ENCODE data around the gene GNPTAB.
"Not testable (repeated sequence)": the region's sequence is repeated elsewhere in the genome, so short reads cannot be mapped to it uniquely, and the experiment has no call there.

GNPTAB gene

GRCh38 chr12:101829639-101830366, 956 bp downstream of the GNPTAB start:
- no peaks in the 10 kb centered on the region for H4K20me1 ChIP-seq
- H3K4me2 ChIP-seq: peak overlapping the region; percentile 87
- H3K4me1 ChIP-seq: peaks cover 35% of the 10 kb centered on the region
- H3K27me3 ChIP-seq: no peaks in the 10 kb centered on the region
- H3K4me3 ChIP-seq: peak overlapping the region; percentile 89
- H3K9ac ChIP-seq: peak overlapping the region; percentile 89
- H3K9me3 ChIP-seq: no peaks in the 10 kb centered on the region
- H3K36me3 ChIP-seq: no peaks in the 10 kb centered on the region
- no peak for TF ChIP-seq Cebpa-rat (IDR thresholded peaks at IDR 0.05)
- H3K27ac ChIP-seq: peak overlapping the region; percentile 85

GRCh38 chr12:101828463-101829196, 2.1 kb downstream of the GNPTAB start:
- Histone ChIP-seq H3K4me3 (no peak overlapping the region), H3K9ac (no peak overlapping the region), H3K4me1 (peaks cover 46% of the 10 kb centered on the region), H3K4me2 (peak overlapping the region; percentile 87), H3K36me3 (no peaks in the 10 kb centered on the region), H3K27ac (no peak overlapping the region), H4K20me1 (no peaks in the 10 kb centered on the region), H3K9me3 (no peaks in the 10 kb centered on the region), H3K27me3 (no peaks in the 10 kb centered on the region)
- no peak for TF ChIP-seq Cebpa-rat (IDR thresholded peaks at IDR 0.05)

- Histone ChIP-seq H3K9ac (no peak overlapping the region), H3K9me3 (0 out of 2 replicates have a peak, but pooled peaks cover under 1% of the 10 kb centered on the region), H3K4me2 (no peak overlapping the region; the same call in 1 of the 2 replicates), H3K27ac (no peak overlapping the region), H3K4me3 (no peak overlapping the region), H4K20me1 (no peaks in the 10 kb centered on the region), H3K4me1 (peaks cover 64% of the 10 kb centered on the region), H3K36me3 (no peaks in the 10 kb centered on the region), H3K27me3 (no peaks in the 10 kb centered on the region)
- TF ChIP-seq Cebpa-rat (IDR thresholded peaks at IDR 0.05): no peak
Measured at GRCh38 chr12:101826766-101827368, 3.9 kb downstream of the GNPTAB start.

- peaks cover 53% of the 10 kb centered on the region for H3K4me1 ChIP-seq
- 0 out of 2 replicates have a peak overlapping the region, but pooled peaks have one; percentile 33 for H3K27ac ChIP-seq
Measured at GRCh38 chr12:101824831-101825230, 5.9 kb downstream of the GNPTAB start.

GRCh38 chr12:101823891-101824290, 6.9 kb downstream of the GNPTAB start:
- Histone ChIP-seq H3K36me3 (peaks cover 3% of the 10 kb centered on the region; the same call in 1 of the 2 replicates), H3K4me3 (no peak overlapping the region), H3K9me3 (peaks cover 20% of the 10 kb centered on the region), H4K20me1 (no peaks in the 10 kb centered on the region), H3K9ac (no peak overlapping the region), H3K27ac (no peak overlapping the region), H3K4me1 (peaks cover 44% of the 10 kb centered on the region), H3K4me2 (peak overlapping the region; percentile 63), H3K27me3 (no peaks in the 10 kb centered on the region)
- TF ChIP-seq Cebpa-rat (IDR thresholded peaks at IDR 0.05): no peak

More at GRCh38 chr12:101824831-101825230, 5.9 kb downstream of the GNPTAB start:
- no peak overlapping the region for H3K4me3 ChIP-seq
- no peaks in the 10 kb centered on the region for H3K27me3 ChIP-seq
- H3K36me3 ChIP-seq: no peaks in the 10 kb centered on the region
- no peak overlapping the region for H3K9ac ChIP-seq
- peaks cover 12% of the 10 kb centered on the region; the same call in 1 of the 2 replicates for H3K9me3 ChIP-seq
- H3K4me2 ChIP-seq: peak overlapping the region; percentile 55
- no peaks in the 10 kb centered on the region for H4K20me1 ChIP-seq
- no peak for TF ChIP-seq Cebpa-rat (IDR thresholded peaks at IDR 0.05)

GRCh38 chr12:101823039-101823438, 7.7 kb downstream of the GNPTAB start:
- H3K4me2 ChIP-seq: peak overlapping the region; percentile 63
- no peaks in the 10 kb centered on the region for H4K20me1 ChIP-seq
- TF ChIP-seq Cebpa-rat (IDR thresholded peaks at IDR 0.05): no peak
- no peak overlapping the region for H3K9ac ChIP-seq
- no peak overlapping the region for H3K4me3 ChIP-seq
- H3K36me3 ChIP-seq: peaks cover 12% of the 10 kb centered on the region; the same call in 1 of the 2 replicates
- H3K9me3 ChIP-seq: peaks cover 29% of the 10 kb centered on the region
- peaks cover 36% of the 10 kb centered on the region for H3K4me1 ChIP-seq
- H3K27me3 ChIP-seq: no peaks in the 10 kb centered on the region
- peak overlapping the region; percentile 54 for H3K27ac ChIP-seq

DNA sequence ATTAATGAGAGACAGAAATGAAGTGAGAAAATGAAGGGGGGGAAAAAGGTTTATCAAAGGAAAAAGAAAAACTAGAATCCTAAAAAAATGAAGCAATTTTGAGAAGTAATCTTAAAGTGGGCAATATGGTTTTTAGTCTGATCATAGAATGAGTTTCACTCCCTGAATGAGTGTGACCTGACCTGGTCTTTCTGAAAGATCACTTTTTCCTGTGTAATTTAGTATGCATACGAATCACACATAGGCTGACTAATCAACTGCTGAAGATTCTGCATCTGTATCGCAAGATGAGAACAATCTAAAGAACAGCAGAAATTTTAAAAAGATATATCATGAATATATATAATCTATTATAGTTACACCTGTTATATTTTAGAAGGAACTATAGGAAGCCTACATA, 11.3 kb downstream of the GNPTAB start:
- TF ChIP-seq Cebpa-rat (IDR thresholded peaks at IDR 0.05): no peak
- H4K20me1 ChIP-seq: no peaks in the 10 kb centered on the region
- no peak overlapping the region for H3K9ac ChIP-seq
- no peak overlapping the region for H3K4me3 ChIP-seq
- H3K27ac ChIP-seq: no peak overlapping the region
- no peak overlapping the region for H3K4me2 ChIP-seq
- H3K27me3 ChIP-seq: no peaks in the 10 kb centered on the region
- peaks cover 13% of the 10 kb centered on the region; the same call in 1 of the 2 replicates for H3K36me3 ChIP-seq
- peaks cover 27% of the 10 kb centered on the region for H3K4me1 ChIP-seq
- H3K9me3 ChIP-seq: peaks cover 35% of the 10 kb centered on the region

DNA sequence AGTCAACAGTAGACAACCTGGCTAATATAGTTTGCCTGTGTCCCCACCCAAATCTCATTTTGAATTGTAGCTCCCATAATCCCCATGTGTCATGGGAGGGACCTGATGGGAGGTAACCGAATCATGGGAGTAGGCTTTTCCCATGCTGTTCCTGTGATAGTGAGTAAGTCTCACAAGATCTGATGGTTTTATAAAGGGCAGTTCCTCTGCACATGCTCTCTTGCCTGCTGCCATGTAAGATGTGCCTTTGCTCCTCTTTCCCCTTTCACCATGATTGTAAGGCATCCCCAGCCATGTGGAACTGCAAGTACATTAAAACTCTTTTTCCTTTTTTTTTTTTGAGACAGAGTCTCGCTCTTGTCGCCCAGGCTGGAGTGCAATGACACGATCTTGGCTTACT, 12.1 kb downstream of the GNPTAB start:
- H4K20me1 ChIP-seq: not testable (repeated sequence)
- peaks cover 35% of the 10 kb centered on the region for H3K9me3 ChIP-seq

GRCh38 chr12:101813117-101813516, 17.6 kb downstream of the GNPTAB start:
- TF ChIP-seq Cebpa-rat (IDR thresholded peaks at IDR 0.05): no peak
- H3K27ac ChIP-seq: no peak overlapping the region
- peaks cover 6% of the 10 kb centered on the region; the same call in 1 of the 2 replicates for H3K9me3 ChIP-seq
- peaks cover 14% of the 10 kb centered on the region for H3K4me1 ChIP-seq
- no peaks in the 10 kb centered on the region for H3K27me3 ChIP-seq
- H3K9ac ChIP-seq: no peak overlapping the region
- 0 out of 2 replicates have a peak, but pooled peaks cover 2% of the 10 kb centered on the region for H3K36me3 ChIP-seq
- no peak overlapping the region for H3K4me3 ChIP-seq
- no peaks in the 10 kb centered on the region for H4K20me1 ChIP-seq
- no peak overlapping the region for H3K4me2 ChIP-seq

More for the DNA sequence above, 12.1 kb downstream of the GNPTAB start:
- not testable (repeated sequence) for H3K4me2 ChIP-seq, H3K27me3 ChIP-seq, H3K27ac ChIP-seq, H3K9ac ChIP-seq, H3K4me3 ChIP-seq
- peaks cover 19% of the 10 kb centered on the region for H3K4me1 ChIP-seq
- peaks cover 13% of the 10 kb centered on the region; the same call in 1 of the 2 replicates for H3K36me3 ChIP-seq

DNA sequence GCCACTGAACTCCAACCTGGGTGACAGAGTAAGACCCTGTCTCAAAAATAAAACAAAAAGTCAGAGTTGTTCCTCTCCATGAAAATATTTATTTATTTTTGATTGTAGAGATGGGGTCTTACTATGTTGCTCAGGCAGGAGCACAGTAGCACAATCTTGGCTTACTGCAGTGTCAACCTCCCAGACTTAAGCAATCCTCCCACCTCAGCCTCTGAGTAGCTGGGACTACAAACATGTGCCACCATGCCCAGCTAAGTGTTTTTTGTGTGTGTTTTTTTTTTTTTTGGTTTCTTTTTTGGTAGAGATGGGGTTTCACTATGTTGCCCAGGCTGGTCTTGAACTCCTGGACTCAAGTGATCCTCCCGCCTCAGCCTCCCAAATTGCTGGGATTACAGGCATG, 18.0 kb downstream of the GNPTAB start:
- peaks cover 14% of the 10 kb centered on the region for H3K4me1 ChIP-seq
- not testable (repeated sequence) for H3K9me3 ChIP-seq, H3K4me2 ChIP-seq, H3K9ac ChIP-seq, H3K4me3 ChIP-seq, H3K27ac ChIP-seq, H4K20me1 ChIP-seq, H3K27me3 ChIP-seq, H3K36me3 ChIP-seq

DNA sequence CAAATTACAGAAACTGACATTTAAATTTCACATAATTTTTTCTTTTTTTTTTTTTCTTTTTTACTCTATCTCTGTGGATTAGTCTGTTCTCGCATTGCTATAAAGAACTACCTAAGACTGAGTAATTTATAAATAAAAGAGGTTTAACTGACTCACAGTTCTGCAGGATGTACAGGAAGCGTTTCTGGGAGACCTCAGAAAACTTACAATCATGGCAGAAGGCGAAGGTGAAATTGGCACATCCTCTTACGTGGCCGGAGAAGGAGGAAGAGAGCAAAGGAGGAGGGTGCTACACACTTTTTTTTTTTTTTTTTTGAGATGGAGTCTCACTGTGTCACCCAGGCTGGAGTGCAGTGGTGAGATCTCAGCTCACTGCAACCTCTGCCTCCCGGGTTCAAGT, 19.4 kb downstream of the GNPTAB start:
- H3K27ac ChIP-seq, H3K4me2 ChIP-seq, H3K9ac ChIP-seq, H3K4me3 ChIP-seq, H3K27me3 ChIP-seq, H3K9me3 ChIP-seq, H4K20me1 ChIP-seq, H3K36me3 ChIP-seq: not testable (repeated sequence)
- peaks cover 14% of the 10 kb centered on the region for H3K4me1 ChIP-seq
